Ascending aorta (tissue), 2 donors: ENCODE data around the gene TNRC6B. TPM values are rescaled to one million over a fixed set of nuclear protein-coding genes. Genes with fewer than 3 reads are reported as not detected.

Experiments
- DNase-seq, 2 donors: peaks; one replicate each; pipeline ENCODE4 v3.0.0-alpha.2; 2019; ENCODE audit warnings: low spot score in 2 of 2
- H3K27ac ChIP-seq, 2 donors: fragments of 200-600 bp; sonication (generic); one replicate each; pipeline ENCODE4 v1.5.1; 2016 to 2017; ENCODE audit warnings: mild to moderate bottlenecking in 1 of 2
- H3K27me3 ChIP-seq: fragments of 200-600 bp; sonication (generic); one replicate; pipeline ENCODE4 v1.5.1; 2017
- H3K36me3 ChIP-seq, 2 donors: fragments of 200-600 bp; sonication (generic); one replicate each; pipeline ENCODE4 v1.5.1; 2016
- H3K4me1 ChIP-seq, 2 donors: fragments of 200-600 bp; sonication (generic); one replicate each; pipeline ENCODE4 v1.5.1; 2016 to 2017; ENCODE audit warnings: mild to moderate bottlenecking in 1 of 2
- H3K4me3 ChIP-seq, 2 donors: fragments of 200-600 bp; sonication (generic); one replicate each; pipeline ENCODE4 v1.5.1; 2016 to 2017; ENCODE audit warnings: mild to moderate bottlenecking in 1 of 2
- H3K9me3 ChIP-seq, 2 donors: fragments of 200-600 bp; sonication (generic); one replicate each; pipeline ENCODE4 v1.5.1; 2016
- CTCF ChIP-seq, 3 experiments: fragments of 200-600 bp in 2 of 3; fragments of 450-650 bp in 1 of 3; sonication (generic) in 2 of 3; IDR thresholded peaks; one replicate each; pipeline ENCODE4 v1.5.1; 2016 to 2019; ENCODE audit warnings: antibody characterized with exemption in 3 of 3, mild to moderate bottlenecking in 1 of 3, moderate library complexity in 1 of 3
- intact Hi-C: fragments of 100-400 bp; cut with DNase I; formaldehyde crosslinking; loops from one replicate; pipeline ENCODE4 v1.15.1; 2023
- total RNA-seq: library from RNA; depleted of rRNA; stranded (reverse); fragments of >200 nt; gene quantifications from one replicate; pipeline ENCODE4 v1.1.0, GENCODE V29; 2016

Gene TNRC6B
- total RNA-seq, 1 donor from 2014 or later = 22.4 TPM

- H3K36me3 ChIP-seq = peaks cover 0 to 4% of the 10 kb centered on the region in 2 donors
- peak overlapping the region in 1 of 2 donors; percentile 8 for H3K4me3 ChIP-seq
- H3K27me3 ChIP-seq = no peaks in the 10 kb centered on the region
- peaks cover 12 to 51% of the 10 kb centered on the region in 2 donors for H3K4me1 ChIP-seq
- no peaks in the 10 kb centered on the region for H3K9me3 ChIP-seq
- intact Hi-C loops = no loop called here
- no peak for TF ChIP-seq CTCF (IDR thresholded peaks at IDR 0.05)
- peak overlapping the region; percentile 66 to 77 for H3K27ac ChIP-seq
- no peak for DNase-seq
Measured at GRCh38 chr22:40211476-40212054, 33.8 kb downstream of the TNRC6B start.

GRCh38 chr22:40212121-40212520, 34.4 kb downstream of the TNRC6B start:
- no peak overlapping the region for H3K4me3 ChIP-seq
- H3K36me3 ChIP-seq = peaks cover 0 to 4% of the 10 kb centered on the region in 2 donors
- peak overlapping the region; percentile 66 to 77 for H3K27ac ChIP-seq
- intact Hi-C loops = no loop called here
- TF ChIP-seq CTCF (IDR thresholded peaks at IDR 0.05) = no peak
- no peaks in the 10 kb centered on the region for H3K9me3 ChIP-seq
- no peak for DNase-seq
- no peaks in the 10 kb centered on the region for H3K27me3 ChIP-seq
- peaks cover 12 to 47% of the 10 kb centered on the region in 2 donors for H3K4me1 ChIP-seq

GRCh38 chr22:40213478-40213877, 35.8 kb downstream of the TNRC6B start:
- H3K4me3 ChIP-seq = no peak overlapping the region
- peaks cover 0 to 4% of the 10 kb centered on the region in 2 donors for H3K36me3 ChIP-seq
- no peaks in the 10 kb centered on the region for H3K27me3 ChIP-seq
- intact Hi-C loops = no loop called here
- peaks cover 12 to 42% of the 10 kb centered on the region in 2 donors for H3K4me1 ChIP-seq
- no peak for TF ChIP-seq CTCF (IDR thresholded peaks at IDR 0.05)
- DNase-seq = no peak
- no peaks in the 10 kb centered on the region for H3K9me3 ChIP-seq
- peak overlapping the region; percentile 38 to 66 for H3K27ac ChIP-seq

GRCh38 chr22:40215266-40215665, 37.5 kb downstream of the TNRC6B start:
- Histone ChIP-seq H3K27ac (peak overlapping the region; percentile 52 to 61), H3K36me3 (peaks cover 0 to 4% of the 10 kb centered on the region in 2 donors), H3K27me3 (no peaks in the 10 kb centered on the region), H3K4me1 (peaks cover 10 to 40% of the 10 kb centered on the region in 2 donors), H3K4me3 (no peak overlapping the region), H3K9me3 (no peaks in the 10 kb centered on the region)
- intact Hi-C loops = no loop called here
- peak in 1 of 2 donors; percentile 69 for DNase-seq
- no peak for TF ChIP-seq CTCF (IDR thresholded peaks at IDR 0.05)

GRCh38 chr22:40216041-40216756, 38.5 kb downstream of the TNRC6B start:
- H3K4me1 ChIP-seq = peaks cover 14 to 41% of the 10 kb centered on the region in 2 donors
- intact Hi-C loops = no loop called here
- TF ChIP-seq CTCF (IDR thresholded peaks at IDR 0.05) = no peak
- peak overlapping the region; percentile 52 to 61 for H3K27ac ChIP-seq
- peak in 1 of 2 donors; percentile 28 for DNase-seq
- H3K27me3 ChIP-seq = no peaks in the 10 kb centered on the region
- H3K9me3 ChIP-seq = no peaks in the 10 kb centered on the region
- no peak overlapping the region for H3K4me3 ChIP-seq
- peaks cover 0 to 4% of the 10 kb centered on the region in 2 donors for H3K36me3 ChIP-seq
